GM23248 (cell line): ENCODE measurements around the gene ALPL. TPM values are rescaled to one million over a fixed set of nuclear protein-coding genes. Genes with fewer than 3 reads are reported as not detected.

Experiments
- DNase-seq: peaks from one replicate; pipeline ENCODE4 v3.0.0-alpha.2; 2015
- H2AFZ ChIP-seq: fragments of 200-600 bp; sonication (generic); 2 replicates; pipeline ENCODE4 v1.6.1; 2016; ENCODE audit warnings: antibody characterized with exemption
- H3F3A ChIP-seq: fragments of 200-600 bp; sonication (generic); 2 replicates; pipeline ENCODE4 v1.6.1; 2016; ENCODE audit warnings: mild to moderate bottlenecking, antibody characterized with exemption, mixed run types; ENCODE audit not compliant: insufficient read depth
- H3K27ac ChIP-seq: fragments of 200-600 bp; sonication (generic); 2 replicates; pipeline ENCODE4 v1.5.1; 2016; ENCODE audit warnings: mild to moderate bottlenecking
- H3K27me3 ChIP-seq: fragments of 200-600 bp; sonication (generic); replicated peaks from 2 replicates; pipeline ENCODE4 v1.6.1; 2016; ENCODE audit warnings: mild to moderate bottlenecking; ENCODE audit not compliant: insufficient read depth
- H3K36me3 ChIP-seq: fragments of 200-600 bp; sonication (generic); 2 replicates; pipeline ENCODE4 v1.6.1; 2016; ENCODE audit warnings: low read depth, mild to moderate bottlenecking
- H3K4me1 ChIP-seq: fragments of 200-600 bp; sonication (generic); 2 replicates; pipeline ENCODE4 v1.6.1; 2016; ENCODE audit warnings: mild to moderate bottlenecking; ENCODE audit not compliant: insufficient read depth
- H3K4me2 ChIP-seq: fragments of 200-600 bp; sonication (generic); one replicate; pipeline ENCODE4 v1.6.1; 2016; ENCODE audit warnings: mild to moderate bottlenecking; ENCODE audit not compliant: unreplicated experiment
- H3K4me3 ChIP-seq: fragments of 200-600 bp; sonication (generic); 2 replicates; pipeline ENCODE4 v1.5.1; 2016; ENCODE audit warnings: mild to moderate bottlenecking
- H3K79me2 ChIP-seq: fragments of 200-600 bp; sonication (generic); 2 replicates; pipeline ENCODE4 v1.6.1; 2016; ENCODE audit warnings: mild to moderate bottlenecking; ENCODE audit not compliant: insufficient read depth
- H3K9ac ChIP-seq: fragments of 200-600 bp; sonication (generic); 2 replicates; pipeline ENCODE4 v1.6.1; 2016; ENCODE audit warnings: mild to moderate bottlenecking
- H3K9me2 ChIP-seq: fragments of 200-600 bp; sonication (generic); 2 replicates; pipeline ENCODE4 v1.6.1; 2016; ENCODE audit warnings: mixed run types, mild to moderate bottlenecking, moderate library complexity; ENCODE audit not compliant: insufficient read depth
- H3K9me3 ChIP-seq: fragments of 200-600 bp; sonication (generic); one replicate; pipeline ENCODE4 v1.6.1; 2017; ENCODE audit warnings: low read depth
- H4K20me1 ChIP-seq: fragments of 200-600 bp; sonication (generic); 2 replicates; pipeline ENCODE4 v1.6.0; 2016; ENCODE audit not compliant: insufficient read depth
- EZH2 ChIP-seq: fragments of 200-600 bp; sonication (generic); IDR thresholded peaks from 2 replicates; pipeline ENCODE4 v1.6.1; 2018; ENCODE audit warnings: antibody characterized with exemption, mild to moderate bottlenecking; ENCODE audit not compliant: insufficient read depth, poor library complexity, severe bottlenecking
- EZH2phosphoT487 ChIP-seq: fragments of 200-600 bp; sonication (generic); IDR thresholded peaks from 2 replicates; pipeline ENCODE4 v1.6.1; 2018; ENCODE audit warnings: antibody characterized with exemption, moderate library complexity, mild to moderate bottlenecking, low read depth; ENCODE audit not compliant: insufficient read depth
- WGBS, 2 experiments: methylation state at CpG; one replicate each; pipeline ENCODE4 v1.1.6; 2015 to 2017; ENCODE audit warnings: low lambda C conversion rate in 2 of 2, low coverage in 1 of 2; ENCODE audit errors: missing lambda C conversion rate in 2 of 2; 5-methylcytosine and 5-hydroxymethylcytosine counted together
- in situ Hi-C: fragments of 300-500 bp; cut with MboI; formaldehyde crosslinking; loops from 2 replicates; pipeline ENCODE4 v1.15.0; 2020
- polyA plus RNA-seq: library from polyadenylated mRNA; unstranded; fragments of >200 nt; fragmentation: Nextera tagmentation; extraction: Ambion mirVana; gene quantifications from 2 replicates; pipeline ENCODE4 v1.2.1, GENCODE V29; 2016
- total RNA-seq: library from RNA; depleted of rRNA; stranded (reverse); fragments of >200 nt; shearing (Covaris generic); gene quantifications from 2 replicates; pipeline ENCODE4 v1.2.3, GENCODE V29; 2014

ALPL gene
- total and polyA plus RNA-seq, 2 experiments from 2014 or later: 0.95 TPM; not detected in 1

DNA sequence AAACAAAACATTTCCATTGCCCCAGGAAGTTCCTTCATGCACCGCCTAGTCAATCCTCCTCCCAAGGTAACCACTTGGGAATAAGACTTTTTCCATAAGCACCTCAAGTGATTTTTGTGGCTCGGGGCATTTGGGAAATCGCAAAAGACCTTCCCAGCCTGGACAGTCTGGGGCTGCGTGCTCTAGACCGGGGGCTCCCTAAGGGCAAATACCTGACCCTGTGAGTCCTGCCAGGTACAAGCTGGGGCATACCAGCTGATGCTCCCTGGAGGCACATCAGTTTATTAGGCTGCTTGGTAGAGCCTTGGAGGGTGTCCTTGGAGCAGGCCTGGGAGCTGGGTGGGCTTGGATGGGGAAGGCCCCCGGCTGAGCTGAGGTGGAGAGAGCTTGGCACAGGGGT, 34.4 kb downstream of the ALPL start:
- H3K79me2 ChIP-seq: no peaks in the 10 kb centered on the region
- no peaks in the 10 kb centered on the region for H3K9me3 ChIP-seq
- no peak for DNase-seq
- H3K4me1 ChIP-seq: peaks cover 17% of the 10 kb centered on the region
- H2AFZ ChIP-seq: no peak overlapping the region
- H3K9me2 ChIP-seq: no peaks in the 10 kb centered on the region
- WGBS, 2 experiments: 83 to 85% methylated on average over 6 of the region's 6 CpGs
- H3K4me2 ChIP-seq: no peak overlapping the region
- no peaks in the 10 kb centered on the region for H4K20me1 ChIP-seq
- peaks cover 14% of the 10 kb centered on the region; the same call in 1 of the 2 replicates for H3F3A ChIP-seq
- no peaks in the 10 kb centered on the region for H3K36me3 ChIP-seq
- H3K27me3 ChIP-seq: peaks cover 17% of the 10 kb centered on the region
- no peak for TF ChIP-seq EZH2
- TF ChIP-seq EZH2phosphoT487: no peak
- H3K4me3 ChIP-seq: no peak overlapping the region
- no peak overlapping the region for H3K27ac ChIP-seq
- in situ Hi-C loops: no loop called here
- H3K9ac ChIP-seq: no peak overlapping the region

- Histone ChIP-seq H3K9me3 (no peaks in the 10 kb centered on the region), H3K9me2 (no peaks in the 10 kb centered on the region), H3F3A (peaks cover 14% of the 10 kb centered on the region; the same call in 1 of the 2 replicates), H4K20me1 (no peaks in the 10 kb centered on the region), H3K4me1 (peaks cover 17% of the 10 kb centered on the region), H2AFZ (no peak overlapping the region), H3K4me3 (no peak overlapping the region), H3K4me2 (no peak overlapping the region), H3K79me2 (no peaks in the 10 kb centered on the region), H3K9ac (no peak overlapping the region), H3K36me3 (no peaks in the 10 kb centered on the region), H3K27ac (no peak overlapping the region), H3K27me3 (peaks cover 17% of the 10 kb centered on the region)
- in situ Hi-C loops: no loop called here
- TF ChIP-seq EZH2: no peak
- no peak for TF ChIP-seq EZH2phosphoT487
- 79 to 89% methylated on average over 4 of the region's 4 CpGs for WGBS, 2 experiments
- DNase-seq: no peak
These were observed 34.9 kb downstream of the ALPL start for GRCh38 chr1:21544095-21544494.

- Histone ChIP-seq H3K9me2 (no peaks in the 10 kb centered on the region), H3K9ac (no peak overlapping the region), H3K27me3 (peaks cover 28% of the 10 kb centered on the region), H3K27ac (no peak overlapping the region), H2AFZ (no peak overlapping the region), H3K9me3 (no peaks in the 10 kb centered on the region), H3K36me3 (no peaks in the 10 kb centered on the region), H3F3A (peaks cover 14% of the 10 kb centered on the region; the same call in 1 of the 2 replicates), H4K20me1 (no peaks in the 10 kb centered on the region), H3K79me2 (no peaks in the 10 kb centered on the region), H3K4me3 (no peak overlapping the region), H3K4me1 (peaks cover 25% of the 10 kb centered on the region), H3K4me2 (no peak overlapping the region)
- DNase-seq: no peak
- WGBS, 2 experiments: 86% methylated on average over 11 of the region's 11 CpGs
- TF ChIP-seq EZH2 (no peak), EZH2phosphoT487 (no peak)
- in situ Hi-C loops: no loop called here
These were observed 37.1 kb downstream of the ALPL start for GRCh38 chr1:21546122-21546825.

DNA sequence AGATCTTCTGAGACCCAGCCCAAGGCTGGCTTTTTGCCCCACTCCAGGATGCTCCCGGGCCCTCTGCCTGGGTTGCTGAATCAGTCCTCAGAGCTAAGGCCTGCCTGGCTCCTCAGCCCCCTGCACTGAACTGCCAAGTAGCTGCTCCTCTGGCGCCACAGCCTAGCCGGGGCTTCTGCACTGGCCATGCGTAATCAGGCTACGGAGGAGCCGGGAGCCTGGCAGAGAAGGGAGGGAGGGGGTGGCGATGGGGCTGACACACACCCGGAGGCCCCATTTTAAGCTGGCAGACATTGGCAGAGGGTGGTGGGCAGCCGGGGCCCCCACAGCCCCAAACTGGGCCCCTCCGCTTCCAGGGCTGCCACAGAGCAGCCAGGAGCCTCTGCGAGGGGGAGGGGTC, 38.7 kb downstream of the ALPL start:
- Histone ChIP-seq H3K4me3 (no peak overlapping the region), H2AFZ (no peak overlapping the region), H3K27me3 (peaks cover 28% of the 10 kb centered on the region), H3K79me2 (no peaks in the 10 kb centered on the region), H3K9me2 (no peaks in the 10 kb centered on the region), H3K9ac (no peak overlapping the region), H3F3A (peaks cover 6% of the 10 kb centered on the region; the same call in 1 of the 2 replicates), H3K27ac (no peak overlapping the region), H3K9me3 (no peaks in the 10 kb centered on the region), H4K20me1 (no peaks in the 10 kb centered on the region), H3K4me2 (no peak overlapping the region), H3K36me3 (no peaks in the 10 kb centered on the region), H3K4me1 (peaks cover 15% of the 10 kb centered on the region)
- DNase-seq: no peak
- WGBS, 2 experiments: 35 to 45% methylated on average over 6 to 10 of the region's 11 CpGs
- TF ChIP-seq EZH2phosphoT487 (no peak), EZH2 (no peak)
- in situ Hi-C loops: no loop called here
